Activated naive CD8-positive, alpha-beta T cell treated with anti-CD3 and anti-CD28 coated beads, Interleukin-2, amount 10 ng/mL, durations not matched to agents 7 days and 5 days (primary cell): ENCODE results near the gene RACK1. TPM values are rescaled to one million over a fixed set of nuclear protein-coding genes. Genes with fewer than 3 reads are reported as not detected.

ENCODE experiments used
- ATAC-seq: fragments of 150-1000 bp; cut with Tn5 transposase; one replicate; pipeline ENCODE4 v1.10.0; 2021; ENCODE audit warnings: low read depth, moderate library complexity
- POLR2A ChIA-PET: fragments of 350-600 bp; sonication (Branson Sonifier 250); formaldehyde crosslinking; loops from one replicate; lab custom pipeline; 2021; ENCODE audit warnings: antibody characterized with exemption; lab: Charles Lee
- DNase-seq: peaks from one replicate; pipeline ENCODE4 v3.0.0; 2021
- H3K27ac Mint-ChIP-seq: one replicate; pipeline ENCODE4 v1.8.0; 2022; ENCODE audit warnings: mild to moderate bottlenecking, mixed read lengths
- H3K27me3 Mint-ChIP-seq: one replicate; pipeline ENCODE4 v1.8.0; 2022; ENCODE audit warnings: mild to moderate bottlenecking, moderate library complexity, mixed read lengths
- H3K36me3 Mint-ChIP-seq: one replicate; pipeline ENCODE4 v1.8.0; 2021; ENCODE audit warnings: mild to moderate bottlenecking, mixed read lengths
- H3K4me1 Mint-ChIP-seq: one replicate; pipeline ENCODE4 v1.8.0; 2021; ENCODE audit warnings: mixed read lengths
- H3K4me3 Mint-ChIP-seq: one replicate; pipeline ENCODE4 v1.8.0; 2022; ENCODE audit warnings: mild to moderate bottlenecking, moderate library complexity, mixed read lengths
- H3K9me3 Mint-ChIP-seq: one replicate; pipeline ENCODE4 v1.8.0; 2021; ENCODE audit warnings: mixed read lengths
- total RNA-seq, 2 experiments: library from RNA; stranded (reverse); gene quantifications; one replicate each; pipeline ENCODE4 v1.2.3, GENCODE V29; 2021

RACK1 gene
- total RNA-seq, 2 experiments from 2014 or later: 1,741 to 1,808 TPM

- H3K9me3 Mint-ChIP-seq: no peaks in the 10 kb centered on the region
- no peaks in the 10 kb centered on the region for H3K27me3 Mint-ChIP-seq
- peaks cover 16% of the 10 kb centered on the region for H3K4me1 Mint-ChIP-seq
- no peak overlapping the region for H3K4me3 Mint-ChIP-seq
- peaks cover 43% of the 10 kb centered on the region for H3K36me3 Mint-ChIP-seq
- peak overlapping the region; percentile 56 for H3K27ac Mint-ChIP-seq
- no peak for DNase-seq
- ATAC-seq: no peak
- POLR2A ChIA-PET: interaction anchor here (1.2 to 6.4 kb wide), 5 partner anchors 11 to 46 kb away, joined by 3 to 82 read pairs (median 6); partner anchors contain the start of genes TRIM41 and TRIM52
These were observed 7.9 kb downstream of the RACK1 start for GRCh38 chr5:181235689-181236366.

- POLR2A ChIA-PET: interaction anchor here (1.4 to 6.4 kb wide), 4 partner anchors 11 to 45 kb away, joined by 3 to 82 read pairs (median 6); partner anchors contain the start of genes TRIM41 and TRIM52
- H3K4me3 Mint-ChIP-seq: no peak overlapping the region
- H3K27me3 Mint-ChIP-seq: no peaks in the 10 kb centered on the region
- peaks cover 41% of the 10 kb centered on the region for H3K36me3 Mint-ChIP-seq
- ATAC-seq (no peak), DNase-seq (no peak)
- peaks cover 18% of the 10 kb centered on the region for H3K4me1 Mint-ChIP-seq
- peak overlapping the region; percentile 56 for H3K27ac Mint-ChIP-seq
- no peaks in the 10 kb centered on the region for H3K9me3 Mint-ChIP-seq
These were observed 8.4 kb downstream of the RACK1 start for GRCh38 chr5:181235323-181235688.

GRCh38 chr5:181234455-181235306, 9.0 kb downstream of the RACK1 start:
- DNase-seq: no peak
- Mint-ChIP-seq H3K9me3 (no peaks in the 10 kb centered on the region), H3K4me1 (peaks cover 22% of the 10 kb centered on the region), H3K27me3 (no peaks in the 10 kb centered on the region), H3K4me3 (no peak overlapping the region), H3K27ac (peak overlapping the region; percentile 36), H3K36me3 (peaks cover 42% of the 10 kb centered on the region)
- POLR2A ChIA-PET: interaction anchor here (1.3 to 6.4 kb wide), 5 partner anchors 9 to 45 kb away, joined by 3 to 82 read pairs (median 7); partner anchors contain the start of genes RACK1, TRIM41 and TRIM52
- no peak for ATAC-seq

GRCh38 chr5:181233801-181234454, 9.8 kb downstream of the RACK1 start:
- POLR2A ChIA-PET: interaction anchor here (1.3 to 6.4 kb wide), 2 partner anchors 9 to 10 kb away, joined by 9 to 82 read pairs; partner anchors contain the start of genes RACK1 and TRIM41
- ATAC-seq (no peak), DNase-seq (no peak)
- Mint-ChIP-seq H3K9me3 (no peaks in the 10 kb centered on the region), H3K36me3 (peaks cover 40% of the 10 kb centered on the region), H3K4me3 (no peak overlapping the region), H3K27ac (no peak overlapping the region), H3K27me3 (no peaks in the 10 kb centered on the region), H3K4me1 (peaks cover 25% of the 10 kb centered on the region)

GRCh38 chr5:181233088-181233800, 10.5 kb downstream of the RACK1 start:
- ATAC-seq (no peak), DNase-seq (no peak)
- Mint-ChIP-seq H3K27me3 (no peaks in the 10 kb centered on the region), H3K27ac (peak overlapping the region; percentile 58), H3K9me3 (no peaks in the 10 kb centered on the region), H3K4me1 (peaks cover 21% of the 10 kb centered on the region), H3K4me3 (no peak overlapping the region), H3K36me3 (peaks cover 36% of the 10 kb centered on the region)
- POLR2A ChIA-PET: interaction anchor here (6.4 kb wide), 1 partner anchor 8 kb away, joined by 82 read pairs; the partner anchor contains the start of gene TRIM41

GRCh38 chr5:181232593-181232992, 11.1 kb downstream of the RACK1 start:
- POLR2A ChIA-PET: interaction anchor here (1.7 to 6.4 kb wide), 2 partner anchors 8 to 11 kb away, joined by 5 to 82 read pairs; partner anchors contain the start of genes RACK1 and TRIM41
- Mint-ChIP-seq H3K4me3 (no peak overlapping the region), H3K36me3 (peaks cover 29% of the 10 kb centered on the region)

GRCh38 chr5:181231432-181231831, 12.3 kb downstream of the RACK1 start:
- ATAC-seq (no peak), DNase-seq (no peak)
- peaks cover 19% of the 10 kb centered on the region for H3K36me3 Mint-ChIP-seq
- peaks cover 19% of the 10 kb centered on the region for H3K4me1 Mint-ChIP-seq
- POLR2A ChIA-PET: interaction anchor here (1.6 to 1.7 kb wide), 2 partner anchors 8 to 12 kb away, joined by 3 to 5 read pairs; partner anchors contain the start of gene RACK1
- H3K27me3 Mint-ChIP-seq: no peaks in the 10 kb centered on the region
- peak overlapping the region; percentile 36 for H3K27ac Mint-ChIP-seq
- H3K4me3 Mint-ChIP-seq: no peak overlapping the region
- H3K9me3 Mint-ChIP-seq: no peaks in the 10 kb centered on the region

More at GRCh38 chr5:181232593-181232992, 11.1 kb downstream of the RACK1 start:
- no peaks in the 10 kb centered on the region for H3K9me3 Mint-ChIP-seq
- no peak for DNase-seq
- H3K27ac Mint-ChIP-seq: peak overlapping the region; percentile 58
- H3K4me1 Mint-ChIP-seq: peaks cover 17% of the 10 kb centered on the region
- ATAC-seq: no peak
- H3K27me3 Mint-ChIP-seq: no peaks in the 10 kb centered on the region

- Mint-ChIP-seq H3K9me3 (no peaks in the 10 kb centered on the region), H3K27me3 (no peaks in the 10 kb centered on the region), H3K36me3 (peaks cover 14% of the 10 kb centered on the region), H3K4me1 (peaks cover 25% of the 10 kb centered on the region), H3K4me3 (no peak overlapping the region), H3K27ac (peak overlapping the region; percentile 57)
- POLR2A ChIA-PET: interaction anchor here (0.8 to 1.6 kb wide), 2 partner anchors 9 to 12 kb away, joined by 3 to 4 read pairs; no protein-coding TSS in a partner anchor
- no peak for ATAC-seq
- no peak for DNase-seq
These were observed 13.2 kb downstream of the RACK1 start for GRCh38 chr5:181230551-181230950.

GRCh38 chr5:181229996-181230395, 13.7 kb downstream of the RACK1 start:
- ATAC-seq: no peak
- peaks cover 29% of the 10 kb centered on the region for H3K4me1 Mint-ChIP-seq
- POLR2A ChIA-PET: interaction anchor here (0.6 to 1.4 kb wide), 3 partner anchors 8 to 28 kb away, joined by 3 to 4 read pairs (median 3); no protein-coding TSS in a partner anchor
- H3K36me3 Mint-ChIP-seq: peaks cover 12% of the 10 kb centered on the region
- peak overlapping the region; percentile 63 for H3K27ac Mint-ChIP-seq
- DNase-seq: no peak
- no peaks in the 10 kb centered on the region for H3K27me3 Mint-ChIP-seq
- H3K9me3 Mint-ChIP-seq: no peaks in the 10 kb centered on the region
- H3K4me3 Mint-ChIP-seq: no peak overlapping the region

GRCh38 chr5:181224390-181225229, 19.1 kb downstream of the RACK1 start:
- Mint-ChIP-seq H3K4me1 (peaks cover 56% of the 10 kb centered on the region), H3K27me3 (peaks cover 3% of the 10 kb centered on the region), H3K4me3 (peak overlapping the region; percentile 87), H3K36me3 (peaks cover 12% of the 10 kb centered on the region), H3K9me3 (no peaks in the 10 kb centered on the region), H3K27ac (peak overlapping the region; percentile 99)
- ATAC-seq: no peak
- DNase-seq: peak; percentile 69
- POLR2A ChIA-PET: interaction anchor here (0.8 to 6.8 kb wide), 13 partner anchors 11 to 393 kb away, joined by 4 to 98 read pairs (median 9); partner anchors contain the start of genes RACK1, TRIM52 and TRIM7

GRCh38 chr5:181223729-181224389, 19.8 kb downstream of the RACK1 start:
- DNase-seq (no peak), ATAC-seq (peak; percentile 6)
- Mint-ChIP-seq H3K36me3 (peaks cover 7% of the 10 kb centered on the region), H3K27me3 (peaks cover 3% of the 10 kb centered on the region), H3K9me3 (no peaks in the 10 kb centered on the region), H3K27ac (peak overlapping the region; percentile 99), H3K4me3 (peak overlapping the region; percentile 87), H3K4me1 (peaks cover 50% of the 10 kb centered on the region)
- POLR2A ChIA-PET: interaction anchor here (0.6 to 6.8 kb wide), 17 partner anchors 12 to 413 kb away, joined by 3 to 98 read pairs (median 9); partner anchors contain the start of genes RACK1, TRIM52 and TRIM7
